IPS-18a (cell line): Measurements from ENCODE around the gene ASCL3.
"Not testable (repeated sequence)": the region's sequence is repeated elsewhere in the genome, so short reads cannot be mapped to it uniquely, and the experiment has no call there.

Source experiments
- H3K27ac ChIP-seq: one replicate; pipeline ENCODE4 v1.5.1; 2013; ENCODE audit warnings: low read length
- H3K27me3 ChIP-seq: one replicate; pipeline ENCODE4 v1.6.1; 2013; ENCODE audit warnings: mild to moderate bottlenecking, low read length; ENCODE audit not compliant: control insufficient read depth, insufficient read depth
- H3K36me3 ChIP-seq: one replicate; pipeline ENCODE4 v1.6.1; 2013; ENCODE audit warnings: low read depth, low read length; ENCODE audit not compliant: control insufficient read depth
- H3K4me1 ChIP-seq: one replicate; pipeline ENCODE4 v1.6.1; 2013; ENCODE audit warnings: low read depth, low read length; ENCODE audit not compliant: control insufficient read depth
- H3K4me3 ChIP-seq: one replicate; pipeline ENCODE4 v1.5.1; 2013; ENCODE audit warnings: low read length
- H3K9ac ChIP-seq: one replicate; pipeline ENCODE4 v1.6.1; 2013; ENCODE audit warnings: mild to moderate bottlenecking, low read length, moderate library complexity
- H3K9me3 ChIP-seq: one replicate; pipeline ENCODE4 v1.6.1; 2013; ENCODE audit warnings: low read depth, low read length; ENCODE audit not compliant: control insufficient read depth

The ASCL3 gene

GRCh38 chr11:8941341-8942103 is 1.3 kb downstream of the ASCL3 start:
- H3K4me1 ChIP-seq = no peaks in the 10 kb centered on the region
- no peak overlapping the region for H3K4me3 ChIP-seq
- no peaks in the 10 kb centered on the region for H3K9me3 ChIP-seq
- H3K36me3 ChIP-seq = no peaks in the 10 kb centered on the region
- H3K27me3 ChIP-seq = no peaks in the 10 kb centered on the region
- no peak overlapping the region for H3K27ac ChIP-seq
- H3K9ac ChIP-seq = no peak overlapping the region

- Histone ChIP-seq H3K27ac (no peak overlapping the region), H3K4me1 (no peaks in the 10 kb centered on the region), H3K4me3 (no peak overlapping the region), H3K27me3 (no peaks in the 10 kb centered on the region), H3K36me3 (no peaks in the 10 kb centered on the region), H3K9me3 (no peaks in the 10 kb centered on the region), H3K9ac (no peak overlapping the region)
These were observed 5.2 kb downstream of the ASCL3 start for GRCh38 chr11:8937659-8938058.

- H3K4me1 ChIP-seq = no peaks in the 10 kb centered on the region
- no peaks in the 10 kb centered on the region for H3K9me3 ChIP-seq
- no peak overlapping the region for H3K4me3 ChIP-seq
- H3K27ac ChIP-seq = no peak overlapping the region
- H3K9ac ChIP-seq = no peak overlapping the region
- no peaks in the 10 kb centered on the region for H3K36me3 ChIP-seq
- no peaks in the 10 kb centered on the region for H3K27me3 ChIP-seq
These were observed 5.7 kb downstream of the ASCL3 start for GRCh38 chr11:8937159-8937558.

GRCh38 chr11:8935789-8936188 is 7.0 kb downstream of the ASCL3 start:
- not testable (repeated sequence) for H3K27me3 ChIP-seq, H3K4me1 ChIP-seq, H3K36me3 ChIP-seq, H3K27ac ChIP-seq, H3K9ac ChIP-seq, H3K9me3 ChIP-seq, H3K4me3 ChIP-seq

GRCh38 chr11:8934742-8935488 is 7.9 kb downstream of the ASCL3 start:
- H3K27ac ChIP-seq = no peak overlapping the region
- no peaks in the 10 kb centered on the region for H3K36me3 ChIP-seq
- H3K4me3 ChIP-seq = no peak overlapping the region

GRCh38 chr11:8933931-8934330 is 8.9 kb downstream of the ASCL3 start:
- no peaks in the 10 kb centered on the region for H3K27me3 ChIP-seq
- no peak overlapping the region for H3K9ac ChIP-seq
- no peaks in the 10 kb centered on the region for H3K36me3 ChIP-seq
- H3K9me3 ChIP-seq = no peaks in the 10 kb centered on the region
- H3K4me1 ChIP-seq = no peaks in the 10 kb centered on the region
- H3K27ac ChIP-seq = no peak overlapping the region
- no peak overlapping the region for H3K4me3 ChIP-seq

More at GRCh38 chr11:8934742-8935488, 7.9 kb downstream of the ASCL3 start:
- Histone ChIP-seq H3K27me3 (no peaks in the 10 kb centered on the region), H3K9me3 (no peaks in the 10 kb centered on the region), H3K9ac (no peak overlapping the region), H3K4me1 (no peaks in the 10 kb centered on the region)

GRCh38 chr11:8932564-8933180 is 10.1 kb downstream of the ASCL3 start, which contains the start of gene C11orf16:
TSS of gene C11orf16 (minus strand) at chr11:8932947. CDS start at chr11:8932308, 639 bp downstream.
- H3K9ac ChIP-seq = no peak within 1 kb of the TSS
- no peaks in the 10 kb centered on the region for H3K36me3 ChIP-seq
- H3K9me3 ChIP-seq = no peaks in the 10 kb centered on the region
- no peak within 1 kb of the TSS for H3K27ac ChIP-seq
- H3K4me1 ChIP-seq = no peaks in the 10 kb centered on the region
- no peak within 1 kb of the TSS for H3K4me3 ChIP-seq
- no peaks in the 10 kb centered on the region for H3K27me3 ChIP-seq

GRCh38 chr11:8930456-8931175 is 12.2 kb downstream of the ASCL3 start:
- no peaks in the 10 kb centered on the region for H3K27me3 ChIP-seq

GRCh38 chr11:8928981-8929615 is 13.7 kb downstream of the ASCL3 start:
- H3K4me3 ChIP-seq = no peak overlapping the region
- no peaks in the 10 kb centered on the region for H3K4me1 ChIP-seq
- H3K9ac ChIP-seq = no peak overlapping the region
- H3K9me3 ChIP-seq = no peaks in the 10 kb centered on the region
- H3K36me3 ChIP-seq = peaks cover 6% of the 10 kb centered on the region
- H3K27me3 ChIP-seq = no peaks in the 10 kb centered on the region
- no peak overlapping the region for H3K27ac ChIP-seq

More at GRCh38 chr11:8930456-8931175, 12.2 kb downstream of the ASCL3 start:
- Histone ChIP-seq H3K36me3 (no peaks in the 10 kb centered on the region), H3K9ac (no peak overlapping the region), H3K4me1 (no peaks in the 10 kb centered on the region), H3K4me3 (no peak overlapping the region), H3K9me3 (no peaks in the 10 kb centered on the region), H3K27ac (no peak overlapping the region)

- Histone ChIP-seq H3K4me1 (no peaks in the 10 kb centered on the region), H3K9ac (no peak overlapping the region), H3K36me3 (peaks cover 9% of the 10 kb centered on the region), H3K27ac (no peak overlapping the region), H3K27me3 (no peaks in the 10 kb centered on the region), H3K4me3 (no peak overlapping the region), H3K9me3 (no peaks in the 10 kb centered on the region)
These were observed 14.6 kb downstream of the ASCL3 start for GRCh38 chr11:8928205-8928604.

- H3K9me3 ChIP-seq = no peaks in the 10 kb centered on the region
- H3K36me3 ChIP-seq = peaks cover 15% of the 10 kb centered on the region
- H3K27ac ChIP-seq = no peak overlapping the region
- no peaks in the 10 kb centered on the region for H3K27me3 ChIP-seq
- H3K4me1 ChIP-seq = no peaks in the 10 kb centered on the region
- no peak overlapping the region for H3K9ac ChIP-seq
- no peak overlapping the region for H3K4me3 ChIP-seq
These were observed 15.6 kb downstream of the ASCL3 start for GRCh38 chr11:8927233-8927632.
